ENCODE results near the gene TSPAN12.

- no peak for TF ChIP-seq CTCF (IDR thresholded peaks at IDR 0.05)
- TF ChIP-seq POLR2A (IDR thresholded peaks at IDR 0.05), result no peak
These were observed 65.7 kb downstream of the TSPAN12 start for GRCh38 chr7:120792091-120792860.
